ENCODE results near the gene NYNRIN. TPM values are rescaled to one million over a fixed set of nuclear protein-coding genes. Genes with fewer than 3 reads are reported as not detected.

NYNRIN gene
- total RNA-seq, 1 experiment from 2014 or later: 0.36 TPM

DNA sequence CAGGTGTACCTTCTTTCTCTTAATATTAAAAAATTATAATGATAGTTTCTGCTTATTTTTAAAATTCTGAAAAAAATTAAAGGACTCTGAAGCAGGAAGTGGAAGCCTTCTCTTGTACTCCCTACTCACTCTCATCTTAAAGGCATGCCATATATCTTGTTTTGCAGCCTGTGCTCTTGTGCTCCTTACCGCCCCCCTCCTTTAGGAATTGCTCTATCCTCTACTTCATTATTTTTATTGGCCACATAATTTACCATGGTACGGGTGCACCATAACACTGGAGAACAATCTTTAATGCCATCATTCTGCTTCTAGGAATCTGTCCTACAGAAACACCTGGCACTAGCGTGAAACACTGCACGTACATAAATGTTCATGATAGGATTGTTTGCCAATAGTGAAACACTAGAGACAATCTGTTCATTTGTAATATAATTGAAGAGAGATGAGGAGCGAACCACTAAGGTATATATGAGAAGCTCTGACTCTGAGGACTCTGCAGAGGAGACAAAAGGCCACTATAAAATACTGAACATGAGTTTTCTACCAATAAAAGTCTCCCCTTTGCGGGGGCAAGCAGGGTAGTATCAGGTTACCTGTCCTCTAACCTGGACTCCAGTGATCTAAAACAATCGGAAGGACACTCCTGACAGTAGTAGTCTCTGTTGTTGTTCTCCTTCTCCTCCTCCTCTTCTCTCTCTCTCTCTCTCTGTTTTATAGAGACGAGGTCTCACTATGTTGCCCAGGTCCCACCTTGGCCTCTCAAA lies 6.3 kb upstream of the NYNRIN start:
- no peak for DNase-seq (ENCODE audit: low read depth)

DNA sequence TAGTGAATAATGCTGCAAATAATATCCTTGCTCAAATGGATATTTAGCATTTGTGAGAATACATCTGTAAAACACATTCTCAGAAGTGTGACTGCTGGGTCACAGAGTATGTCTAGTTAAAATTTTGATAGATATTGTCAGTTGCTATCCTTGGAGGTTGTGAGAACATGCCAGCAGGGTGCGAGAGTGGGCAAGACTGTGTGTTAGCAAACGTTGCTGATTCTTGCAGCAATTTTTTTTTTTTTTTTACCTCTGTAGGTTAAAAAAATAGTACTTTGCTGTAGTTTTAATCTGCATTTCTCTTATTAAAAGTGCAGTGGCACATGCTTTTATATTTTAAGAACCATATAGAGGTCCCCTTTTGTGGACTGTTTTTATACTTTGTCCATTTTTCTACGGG lies 4.5 kb upstream of the NYNRIN start:
- DNase-seq (ENCODE audit: low read depth): no peak

DNA sequence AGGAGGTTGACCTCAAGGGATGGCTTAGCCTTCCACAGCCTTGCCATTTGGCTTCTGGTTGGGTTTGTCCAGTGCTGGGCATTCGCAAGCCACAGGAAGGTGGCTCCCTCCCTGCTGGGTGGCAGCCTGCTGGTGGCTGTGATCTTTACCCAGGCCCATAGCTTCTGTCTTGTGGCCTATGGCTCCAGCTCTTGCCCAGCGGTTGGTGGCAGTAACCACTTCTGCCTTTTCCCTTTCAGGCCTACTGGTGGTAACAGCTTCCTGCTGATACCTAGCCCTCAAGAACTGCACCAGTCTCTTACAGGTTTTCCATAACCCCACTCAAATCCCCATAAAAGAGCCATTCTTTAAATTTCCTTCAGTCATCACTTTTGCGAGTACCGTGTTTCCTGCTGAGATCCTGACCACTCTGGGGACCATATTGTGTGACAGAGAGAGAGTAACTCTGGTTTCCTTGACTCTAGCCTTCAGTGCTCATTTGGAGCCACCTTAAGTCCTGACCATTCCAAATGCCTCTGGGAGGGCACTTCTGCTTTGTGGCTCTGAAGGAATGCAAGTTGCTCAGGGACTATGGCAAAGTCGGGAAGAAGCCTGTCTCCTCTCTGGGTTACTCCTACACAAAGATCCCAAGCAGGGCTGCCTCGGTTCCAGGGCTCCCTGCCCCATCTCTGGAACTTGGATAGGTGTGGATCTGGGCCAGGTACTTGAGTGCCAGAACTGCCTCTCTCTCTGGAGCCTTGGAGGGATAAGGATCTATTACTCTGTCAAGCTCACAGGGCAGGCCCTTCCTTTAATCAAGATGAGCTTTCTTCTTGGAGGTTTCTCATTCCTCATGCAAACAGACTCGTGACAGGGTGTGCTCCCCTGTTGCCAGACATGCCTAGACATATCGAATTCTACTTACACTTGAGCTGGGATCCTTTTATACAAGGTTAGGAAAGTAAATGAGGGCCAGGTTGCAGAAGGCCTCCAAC lies 2.9 kb upstream of the NYNRIN start:
- no peak for DNase-seq (ENCODE audit: low read depth)

DNA sequence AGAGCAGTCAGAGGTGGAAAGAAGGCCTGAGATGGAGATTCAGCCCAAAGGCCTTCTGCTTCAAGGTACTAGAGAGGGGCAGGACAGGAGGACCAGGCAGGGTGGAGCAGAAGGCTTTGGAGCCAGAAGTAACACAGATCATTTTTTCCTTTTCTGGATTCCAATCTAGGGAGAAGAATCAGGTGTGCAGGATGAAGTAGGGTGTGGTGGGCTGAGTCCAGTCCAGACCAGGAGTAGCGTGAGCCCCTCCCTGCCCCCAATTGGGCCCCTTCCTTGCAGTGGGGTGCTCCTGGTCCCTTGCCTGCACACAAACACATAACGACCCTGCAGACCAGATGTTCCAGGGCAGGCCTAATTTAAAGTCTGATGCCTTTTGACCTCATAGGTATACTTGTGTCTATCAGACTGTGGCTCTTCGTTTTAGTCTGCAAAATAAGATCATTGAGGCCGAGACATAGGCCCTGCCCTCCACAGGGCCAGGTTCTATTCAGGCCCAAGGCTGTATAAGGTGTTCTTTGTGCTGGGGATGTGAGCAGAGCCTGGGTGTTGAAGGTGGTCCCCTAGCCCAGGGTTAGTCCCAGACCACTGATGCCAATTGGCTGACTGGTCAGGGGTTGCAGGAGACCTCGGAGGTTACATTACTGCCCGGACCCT lies 1.0 kb upstream of the NYNRIN start:
- no peak for DNase-seq (ENCODE audit: low read depth)

DNA sequence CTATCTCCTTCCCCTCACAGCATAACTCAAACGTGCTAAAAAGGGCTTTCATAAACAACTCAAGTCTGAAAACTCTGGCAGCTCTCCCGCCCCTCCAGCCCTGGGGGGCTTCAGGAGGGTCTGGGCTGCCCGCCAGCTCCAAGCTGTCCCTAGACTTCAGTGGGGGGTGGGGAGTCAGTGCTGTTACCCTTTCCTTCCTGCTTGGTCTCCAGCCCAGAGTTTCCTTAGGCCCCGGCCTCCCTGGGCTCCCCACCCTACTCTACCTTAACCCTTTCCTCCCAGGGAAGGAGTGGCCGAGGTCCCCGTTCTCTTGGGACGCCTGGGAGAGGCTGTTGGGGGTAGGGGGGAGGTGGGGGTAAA lies 530 bp upstream of the NYNRIN start:
- DNase-seq (ENCODE audit: low read depth): no peak

DNA sequence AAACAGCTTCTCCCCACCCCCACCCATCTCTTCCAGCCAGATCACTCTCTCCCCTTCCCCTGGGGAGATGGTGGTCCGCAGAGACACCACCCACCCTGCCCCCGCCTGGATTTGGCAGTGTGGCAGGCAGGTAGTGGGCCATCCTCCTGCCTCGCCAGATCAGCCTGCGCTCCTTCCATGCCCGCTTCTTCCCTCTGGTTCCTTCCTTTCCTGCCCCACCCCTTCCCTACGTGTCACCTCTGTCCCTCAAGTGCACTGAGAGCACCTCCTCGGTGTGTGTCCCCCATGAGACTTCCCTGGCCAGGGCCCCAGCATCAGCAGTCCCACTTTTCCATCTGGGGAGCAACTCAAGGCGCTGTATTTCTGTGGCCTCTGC lies 632 bp downstream of the NYNRIN start:
- DNase-seq (ENCODE audit: low read depth): no peak

DNA sequence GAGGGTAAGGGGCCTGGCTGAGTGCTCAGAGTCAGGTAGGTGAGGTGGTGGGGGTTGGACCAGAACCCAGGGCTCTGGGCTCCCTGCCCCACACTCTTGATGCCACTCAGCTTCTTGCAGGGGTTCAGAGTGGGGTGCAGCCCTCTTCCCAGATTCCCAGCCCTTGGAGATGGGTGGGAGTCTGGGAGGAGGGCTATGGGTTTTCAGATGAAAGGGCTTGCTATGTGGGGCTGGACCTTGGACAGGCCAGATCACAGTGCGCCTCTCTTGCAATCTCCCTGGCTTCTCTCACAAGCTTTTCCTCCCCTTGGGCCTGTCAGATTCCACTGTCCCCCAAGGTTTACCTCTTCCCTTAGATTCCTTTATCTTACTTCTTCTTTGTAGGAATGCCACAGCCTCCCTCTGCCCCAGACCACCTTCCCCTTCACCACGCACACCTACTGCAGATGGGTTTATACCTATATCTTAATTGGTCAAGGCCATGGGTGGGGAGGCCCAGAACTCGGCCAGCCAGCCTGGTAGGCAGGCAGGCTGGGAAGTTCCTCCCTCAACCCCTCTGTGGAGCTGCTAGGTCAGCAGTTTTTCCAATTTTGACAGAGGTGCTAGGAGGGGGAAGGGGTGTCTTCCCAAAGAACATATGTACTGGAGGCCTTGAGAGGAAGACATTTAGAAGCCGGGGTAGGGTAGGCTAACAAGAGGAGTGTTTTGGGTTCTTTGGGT lies 1.4 kb downstream of the NYNRIN start:
- no peak for DNase-seq (ENCODE audit: low read depth)

DNA sequence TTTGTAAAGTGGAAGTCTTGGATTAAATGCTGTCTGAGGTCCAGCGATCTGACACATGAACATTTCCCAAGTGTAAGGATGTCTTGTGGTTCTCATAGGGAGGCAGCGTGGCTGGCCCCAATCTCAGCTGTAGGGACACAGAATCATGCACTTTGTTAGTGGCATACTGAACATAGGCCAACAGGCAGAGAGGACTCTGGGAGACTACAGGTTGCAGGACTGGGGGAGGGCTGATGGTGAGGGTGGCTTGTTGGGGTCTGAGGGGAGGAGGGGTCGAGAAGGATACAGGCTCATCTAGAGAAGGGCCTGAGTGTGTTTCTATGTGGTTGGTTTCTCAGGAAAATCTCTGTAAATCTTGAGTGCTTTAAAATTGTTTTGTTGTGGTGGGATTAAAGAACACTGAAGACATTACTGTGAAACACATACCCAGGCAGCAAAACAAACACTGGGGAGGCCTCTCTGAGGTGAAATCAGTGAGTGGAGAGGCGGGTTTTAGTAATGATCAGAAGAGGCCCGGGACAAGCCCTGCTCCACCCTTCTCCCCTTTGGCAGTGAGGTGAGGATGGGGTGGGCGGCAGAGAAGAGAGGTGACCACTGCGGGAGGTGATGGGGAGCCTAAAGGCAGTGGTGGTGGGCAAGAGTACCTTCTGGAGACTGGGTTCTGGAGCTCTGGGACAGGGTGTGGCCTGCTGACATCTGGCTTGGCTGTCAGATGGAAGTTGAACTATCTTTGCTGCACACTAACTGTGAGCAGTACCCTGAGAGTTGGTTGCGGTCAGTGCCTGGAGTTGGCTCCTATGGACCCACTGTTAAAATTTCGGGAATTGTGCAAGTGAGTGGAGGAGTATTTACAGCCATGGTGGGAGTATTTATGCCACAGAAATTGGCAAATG lies 3.3 kb downstream of the NYNRIN start:
- no peak for DNase-seq (ENCODE audit: low read depth)

DNA sequence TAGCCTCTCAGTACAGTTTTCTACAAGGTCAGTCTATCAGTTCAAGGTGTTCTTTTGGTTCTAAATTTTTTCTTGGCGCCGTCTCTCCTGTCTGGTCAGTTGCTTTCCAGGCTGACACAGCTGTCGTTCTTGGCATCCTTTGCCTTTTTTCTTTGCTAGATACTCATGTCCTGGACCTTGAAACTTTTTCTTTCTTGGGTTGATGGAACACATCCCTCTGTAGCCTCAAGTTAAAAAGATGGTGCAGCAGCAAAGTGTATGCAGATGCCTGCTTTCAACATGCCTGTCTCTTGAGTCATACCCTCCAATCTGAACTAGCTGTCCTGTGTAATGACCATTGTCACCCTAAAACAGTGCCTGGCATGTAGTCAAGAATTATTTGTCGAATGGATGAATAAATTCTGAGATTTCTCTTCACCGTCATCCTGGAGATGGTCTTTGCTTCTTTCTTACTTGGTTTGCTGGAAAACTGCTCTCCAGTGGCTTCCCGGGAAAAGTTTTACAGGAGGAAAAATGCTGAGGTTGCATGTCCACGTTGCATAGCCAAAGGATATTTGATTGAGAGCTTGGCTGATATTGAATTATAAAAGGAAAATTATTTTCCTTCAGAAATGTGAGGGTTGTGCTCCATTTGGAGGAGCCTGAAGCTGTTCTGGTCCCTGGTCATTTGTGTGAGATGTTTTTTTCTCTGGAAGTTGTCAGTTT lies 4.6 kb downstream of the NYNRIN start:
- peak; percentile 61 for DNase-seq (ENCODE audit: low read depth)

DNA sequence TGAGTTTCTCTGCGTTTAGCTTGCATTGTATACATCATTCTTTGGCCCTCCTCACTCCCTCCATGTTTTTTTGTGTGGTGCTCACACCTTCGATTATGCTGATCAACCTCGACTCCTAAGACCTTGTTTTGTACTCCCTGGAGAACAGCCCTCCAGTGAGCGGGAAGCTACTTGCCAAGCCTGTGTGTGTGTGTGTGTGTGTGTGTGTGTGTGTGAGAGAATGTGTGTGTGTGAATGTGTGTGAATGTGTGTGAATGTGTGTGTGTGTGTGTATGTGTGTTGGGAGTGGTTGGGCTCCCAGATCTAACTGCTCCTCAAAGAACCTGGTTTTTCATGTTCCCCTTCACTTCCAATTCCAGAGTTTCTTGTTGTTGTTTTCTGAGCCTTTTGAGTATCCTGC lies 6.0 kb downstream of the NYNRIN start:
- no peak for DNase-seq (ENCODE audit: low read depth)

DNA sequence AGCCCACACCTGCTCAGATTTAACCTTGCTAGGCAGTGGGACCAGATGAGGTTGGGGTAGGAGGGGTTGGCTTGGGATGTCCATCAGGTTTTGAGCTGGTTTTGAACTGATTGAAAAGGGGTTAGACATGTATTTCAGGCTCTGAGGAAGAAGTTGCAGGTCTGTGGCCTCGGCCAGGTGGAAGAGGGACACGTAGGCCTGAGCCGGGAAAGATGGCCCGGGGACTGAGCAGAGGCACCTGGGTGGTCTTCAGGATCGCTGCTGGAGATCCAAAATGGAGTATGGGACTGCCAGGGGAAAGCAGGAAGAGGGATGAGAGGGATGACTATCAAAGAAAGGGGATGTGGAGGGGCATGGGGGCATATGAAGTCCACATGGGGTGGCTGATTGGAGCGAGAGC lies 7.6 kb downstream of the NYNRIN start:
- DNase-seq (ENCODE audit: low read depth): no peak

DNA sequence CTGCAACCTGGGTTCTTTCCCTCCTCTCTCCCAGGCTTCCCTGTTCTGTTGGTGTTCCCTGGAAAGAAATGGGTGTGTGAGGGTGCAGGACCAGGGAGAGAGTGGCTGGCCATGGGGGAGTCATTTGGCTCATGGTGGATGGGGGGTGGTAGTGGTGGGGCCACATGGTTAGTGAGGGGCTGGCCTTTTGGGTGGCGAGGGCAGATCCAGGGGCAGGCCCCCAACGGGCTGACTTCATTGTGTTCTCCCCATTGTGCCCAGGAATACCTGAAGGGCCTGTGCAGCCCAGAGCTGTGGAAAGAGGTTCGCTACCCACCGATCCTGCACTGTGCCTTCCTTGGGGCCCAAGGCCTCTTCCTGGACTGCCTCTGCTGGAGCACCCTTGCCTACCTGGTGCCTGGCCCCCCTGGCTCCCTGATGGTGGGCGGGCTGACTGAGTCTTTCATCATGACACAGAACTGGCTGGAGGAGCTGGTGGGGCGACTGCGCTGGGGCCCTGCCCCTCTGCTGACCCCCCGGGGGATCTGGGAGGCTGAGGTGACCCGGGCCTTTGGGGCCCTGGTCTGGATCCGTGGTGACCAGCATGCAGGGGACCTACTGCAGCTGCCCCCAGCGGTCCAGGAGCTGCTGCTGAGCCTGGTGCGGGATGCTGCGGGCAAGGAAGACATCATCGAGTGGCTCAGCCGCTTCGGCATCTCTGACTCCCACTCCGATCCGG lies 9.0 kb downstream of the NYNRIN start:
- no peak for DNase-seq (ENCODE audit: low read depth)

DNA sequence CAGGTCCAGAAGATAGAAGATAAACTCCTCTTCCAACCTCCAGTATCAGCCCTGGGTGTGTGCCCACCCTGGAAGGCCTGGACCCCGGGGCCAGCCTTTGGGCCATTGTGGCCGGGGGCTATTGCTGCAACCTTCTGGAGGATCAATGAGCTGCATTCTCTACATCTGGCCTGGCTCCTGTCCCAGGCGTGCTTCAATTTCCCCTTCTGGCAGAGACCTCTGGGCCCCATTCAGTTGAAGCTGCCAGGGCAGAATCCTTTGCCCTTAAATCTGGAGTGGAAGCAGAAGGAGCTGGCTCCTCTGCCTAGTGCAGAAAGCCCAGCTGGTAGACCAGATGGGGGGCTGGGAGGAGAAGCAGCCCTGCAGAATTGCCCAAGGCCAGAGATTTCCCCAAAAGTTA lies 10.0 kb downstream of the NYNRIN start:
- no peak for DNase-seq (ENCODE audit: low read depth)

DNA sequence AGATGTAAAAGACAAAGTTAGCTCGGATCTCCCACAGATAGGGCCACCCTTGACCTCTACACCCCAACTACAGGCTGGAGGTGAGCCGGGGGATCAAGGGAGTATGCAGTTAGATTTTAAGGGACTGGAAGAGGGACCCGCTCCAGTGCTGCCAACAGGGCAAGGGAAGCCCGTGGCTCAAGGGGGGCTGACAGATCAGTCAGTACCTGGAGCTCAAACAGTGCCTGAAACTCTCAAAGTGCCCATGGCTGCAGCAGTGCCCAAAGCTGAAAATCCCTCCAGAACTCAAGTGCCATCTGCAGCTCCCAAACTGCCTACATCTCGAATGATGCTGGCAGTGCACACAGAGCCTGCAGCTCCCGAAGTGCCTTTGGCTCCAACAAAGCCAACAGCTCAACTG lies 10.4 kb downstream of the NYNRIN start:
- no peak for DNase-seq (ENCODE audit: low read depth)

DNA sequence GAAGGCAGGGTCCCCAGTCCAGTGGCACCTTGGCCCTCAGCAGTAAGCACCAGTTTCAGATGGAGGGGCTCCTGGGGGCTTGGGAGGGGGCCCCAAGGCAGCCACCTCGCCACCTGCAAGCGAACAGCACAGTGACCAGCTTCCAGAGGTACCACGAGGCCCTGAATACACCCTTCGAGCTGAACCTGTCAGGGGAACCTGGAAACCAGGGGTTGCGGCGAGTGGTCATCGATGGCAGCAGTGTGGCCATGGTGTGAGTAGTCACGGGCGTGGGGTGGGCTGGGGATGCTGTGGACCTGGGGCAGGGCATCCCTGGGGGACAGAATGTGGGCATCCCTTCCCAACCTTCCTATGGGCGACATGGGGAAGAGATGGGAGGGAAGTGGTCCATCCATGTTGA lies 11.2 kb downstream of the NYNRIN start:
- DNase-seq (ENCODE audit: low read depth): no peak

DNA sequence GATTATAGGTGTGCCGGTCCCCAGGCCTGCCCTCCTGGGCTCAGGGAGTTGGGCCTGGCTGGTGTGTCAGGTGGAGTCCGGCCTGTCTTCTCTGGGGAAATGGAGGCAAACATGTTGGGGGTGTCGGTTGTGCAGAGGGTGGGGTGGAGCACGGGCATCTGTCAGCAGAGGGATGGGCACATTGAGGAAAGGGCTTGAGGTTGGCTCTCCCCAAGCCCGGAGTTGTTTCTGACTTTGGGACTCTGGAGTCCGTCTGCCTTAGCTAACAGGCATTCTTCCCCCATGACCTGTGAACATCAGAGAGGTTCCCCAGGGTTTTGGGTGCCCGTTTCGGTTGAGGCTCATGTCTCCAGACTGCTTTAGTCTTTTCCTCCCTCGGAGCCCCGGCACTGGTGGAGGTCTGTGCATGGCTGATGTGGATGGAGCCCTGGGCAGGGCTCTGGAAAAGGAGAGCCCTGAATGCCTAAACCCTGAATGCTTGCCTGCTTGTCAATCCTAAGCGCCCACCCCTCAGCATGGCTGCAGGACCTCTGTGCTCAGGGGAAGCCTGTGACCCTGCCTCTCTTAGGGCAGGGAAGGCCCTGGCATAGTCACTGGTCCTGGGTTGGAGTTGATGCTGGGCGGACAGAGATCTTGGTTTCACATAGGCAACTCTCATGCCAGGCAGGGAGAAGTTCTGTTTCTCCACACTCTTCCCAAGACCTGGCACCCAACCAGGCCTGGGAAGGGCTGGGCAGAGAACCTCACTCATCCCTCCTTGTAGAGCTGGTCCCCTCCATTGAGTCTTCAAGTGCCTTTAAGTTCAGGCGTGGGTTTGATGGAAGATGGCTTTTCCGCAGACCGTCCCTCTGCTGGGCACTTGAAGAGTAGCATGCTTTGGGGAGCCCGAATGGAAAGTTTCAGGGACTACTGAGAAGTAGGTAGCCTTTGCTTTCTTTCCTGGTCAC lies 12.9 kb downstream of the NYNRIN start:
- peak; percentile 54 for DNase-seq (ENCODE audit: low read depth)

DNA sequence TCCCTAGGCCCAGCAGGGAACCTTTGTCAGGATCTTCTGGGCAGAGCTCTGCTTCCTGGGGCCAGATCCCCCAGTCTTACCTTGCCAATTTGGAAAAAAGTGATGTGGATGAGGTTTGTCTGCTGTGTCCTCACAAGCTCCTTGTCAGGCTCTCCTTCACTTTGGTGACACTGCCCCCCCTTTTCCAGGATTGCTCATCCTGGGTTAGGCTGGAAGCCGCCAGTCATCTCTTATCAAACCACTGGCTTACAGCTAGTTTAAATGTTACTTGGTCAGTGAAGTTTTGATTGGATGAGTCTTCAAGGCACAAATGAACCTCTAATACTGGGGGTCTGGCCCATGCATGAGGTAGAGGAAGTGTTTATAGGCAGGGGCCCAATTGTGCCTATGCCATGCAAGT lies 15.3 kb downstream of the NYNRIN start:
- DNase-seq (ENCODE audit: low read depth): no peak

DNA sequence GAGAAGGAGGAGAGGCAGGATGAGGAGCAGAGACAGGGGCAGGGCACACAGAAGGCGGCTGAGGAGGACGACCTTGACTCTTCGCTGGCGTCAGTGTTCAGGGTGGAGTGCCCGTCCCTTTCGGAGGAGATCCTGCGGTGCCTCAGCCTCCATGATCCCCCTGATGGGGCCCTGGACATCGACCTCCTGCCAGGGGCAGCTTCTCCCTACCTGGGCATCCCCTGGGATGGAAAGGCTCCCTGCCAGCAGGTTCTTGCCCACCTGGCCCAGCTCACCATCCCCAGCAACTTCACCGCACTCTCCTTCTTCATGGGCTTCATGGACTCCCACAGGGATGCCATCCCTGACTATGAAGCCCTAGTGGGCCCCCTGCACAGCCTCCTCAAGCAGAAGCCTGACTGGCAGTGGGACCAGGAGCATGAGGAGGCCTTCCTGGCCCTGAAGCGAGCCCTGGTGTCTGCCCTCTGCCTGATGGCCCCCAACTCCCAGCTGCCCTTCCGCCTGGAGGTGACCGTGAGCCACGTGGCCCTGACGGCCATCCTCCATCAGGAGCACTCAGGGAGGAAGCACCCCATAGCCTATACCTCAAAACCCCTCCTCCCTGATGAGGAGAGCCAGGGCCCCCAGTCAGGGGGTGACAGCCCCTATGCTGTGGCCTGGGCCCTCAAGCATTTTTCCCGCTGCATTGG lies 16.1 kb downstream of the NYNRIN start:
- no peak for DNase-seq (ENCODE audit: low read depth)

Data from RPMI7951 (cell line).